HG03139 (cell line): ENCODE data around the gene DUSP7.

Source experiments
- ATAC-seq: cut with Tn5 transposase; IDR thresholded peaks from one replicate; pipeline ENCODE4 v1.9.1; 2021; ENCODE audit not compliant: unreplicated experiment

The DUSP7 gene

DNA sequence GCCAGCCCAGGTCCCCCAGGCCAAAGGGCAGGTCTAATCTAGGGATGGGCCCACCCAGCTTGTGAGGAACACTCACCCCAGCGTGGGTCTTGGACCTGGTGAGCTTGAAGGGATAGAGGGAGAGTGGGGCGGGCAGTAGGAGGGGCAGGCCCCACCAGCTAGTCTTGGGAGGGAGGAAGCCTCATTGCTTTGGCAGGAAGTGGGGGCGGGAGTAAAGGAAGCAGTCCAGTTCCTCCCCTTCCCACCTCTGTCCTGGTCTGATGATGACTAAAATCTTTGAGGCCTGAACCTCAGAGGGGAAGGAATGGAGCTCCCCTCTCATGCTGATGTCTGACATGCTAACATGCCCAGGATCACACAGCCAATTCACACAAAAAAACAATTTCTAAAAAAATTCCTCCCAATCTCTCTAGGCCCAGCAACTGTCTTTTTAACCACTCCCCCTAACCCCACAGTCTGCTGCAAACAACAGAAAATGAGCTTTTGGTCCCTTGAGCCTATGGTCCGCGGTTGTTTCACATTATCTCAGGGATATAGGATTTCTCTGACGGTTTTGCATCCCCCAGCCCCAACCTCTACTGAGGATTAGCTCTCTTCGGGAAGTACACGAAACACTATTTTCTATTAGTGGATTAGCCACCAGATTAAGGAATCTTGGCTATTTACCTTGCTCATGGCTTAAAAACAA lies 30.7 kb upstream of the DUSP7 start:
- ATAC-seq = no peak

- no peak for ATAC-seq
Observed at GRCh38 chr3:52086461-52086860, 30.1 kb upstream of the DUSP7 start.

DNA sequence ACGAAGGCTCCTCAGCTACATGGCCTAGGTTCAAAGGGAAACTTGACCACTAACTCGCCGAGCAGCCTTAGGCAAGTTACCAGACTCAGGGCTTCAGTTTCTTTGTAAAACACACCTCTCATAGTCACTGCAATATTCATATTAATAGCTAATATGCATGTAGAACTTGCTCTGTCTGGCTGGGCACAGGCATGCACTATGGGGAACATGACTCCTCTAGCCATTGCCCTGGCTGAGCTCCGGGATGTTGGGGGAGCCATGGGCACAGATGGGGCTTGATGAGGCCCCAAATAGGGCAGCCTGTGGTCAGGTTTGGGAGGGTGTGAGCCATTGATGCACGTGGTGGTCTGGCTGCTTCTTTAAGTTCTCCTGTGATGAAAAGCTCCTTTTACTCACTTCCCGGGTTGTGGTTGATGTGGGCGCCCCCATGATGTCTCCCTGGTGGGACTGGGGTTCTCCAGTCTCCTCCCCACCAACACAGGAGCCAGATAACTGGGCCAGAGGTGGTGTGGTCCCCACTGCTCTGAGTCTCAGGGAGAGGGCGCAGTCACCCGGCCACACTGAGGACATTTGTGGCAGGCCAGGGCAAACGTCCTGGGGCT lies 29.4 kb upstream of the DUSP7 start:
- no peak for ATAC-seq

- no peak for ATAC-seq
Observed at GRCh38 chr3:52084954-52085680, 28.7 kb upstream of the DUSP7 start.

DNA sequence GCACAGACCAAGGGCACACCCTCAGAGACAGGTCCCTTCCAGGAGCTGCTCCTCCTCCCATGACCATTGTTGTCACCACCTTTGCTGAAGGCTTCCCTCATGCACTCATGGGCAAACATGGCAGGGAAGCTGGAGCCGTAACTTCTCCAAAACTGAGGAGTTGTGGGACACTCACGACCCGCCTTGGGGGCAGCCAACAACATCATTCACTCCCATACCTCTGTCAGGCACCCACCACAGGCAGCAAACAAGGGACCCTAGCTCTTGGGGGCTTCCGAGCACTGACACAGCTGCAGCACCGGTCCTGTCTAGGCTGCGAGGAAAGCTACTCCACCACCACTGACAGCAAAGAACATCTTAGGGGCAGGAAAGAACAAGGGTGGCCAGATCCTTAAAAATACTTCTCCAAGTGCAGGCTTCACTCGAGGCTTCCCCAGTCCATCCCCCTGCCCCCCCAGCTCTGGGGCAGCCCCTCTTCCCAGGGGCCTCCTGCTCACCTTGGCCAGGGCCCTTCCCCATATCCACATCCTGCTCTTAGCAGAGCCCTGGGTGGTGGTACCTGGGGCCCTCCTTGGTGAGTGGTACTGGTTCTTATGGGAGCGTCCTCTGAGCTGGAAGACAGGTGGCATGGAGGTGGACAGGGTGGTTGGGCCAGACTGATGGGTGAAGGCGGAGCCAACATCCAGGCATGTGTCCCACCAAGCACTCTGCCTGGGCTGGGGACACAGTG lies 28.0 kb upstream of the DUSP7 start:
- ATAC-seq = no peak

GRCh38 chr3:52083556-52084087 lies 27.3 kb upstream of the DUSP7 start:
- no peak for ATAC-seq

DNA sequence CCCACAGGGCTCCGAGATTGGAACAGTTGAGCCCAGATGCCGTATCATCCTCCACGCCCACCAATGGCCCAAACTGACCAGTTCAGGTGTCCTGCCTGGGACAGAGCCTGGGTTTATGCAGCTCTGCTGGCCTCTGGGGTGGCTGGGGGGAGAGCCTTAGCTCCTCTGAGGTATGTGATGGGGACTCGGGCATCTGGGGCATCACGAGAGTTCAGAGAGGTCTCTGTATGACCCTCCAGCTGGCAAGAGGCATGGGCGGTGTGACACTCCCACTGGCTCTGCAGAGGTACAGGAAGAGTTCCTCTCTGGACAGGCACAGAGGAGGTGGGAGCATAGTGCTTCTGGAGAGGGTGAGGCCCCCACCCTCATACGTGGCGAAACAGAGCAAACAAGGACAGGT lies 26.6 kb upstream of the DUSP7 start:
- no peak for ATAC-seq

DNA sequence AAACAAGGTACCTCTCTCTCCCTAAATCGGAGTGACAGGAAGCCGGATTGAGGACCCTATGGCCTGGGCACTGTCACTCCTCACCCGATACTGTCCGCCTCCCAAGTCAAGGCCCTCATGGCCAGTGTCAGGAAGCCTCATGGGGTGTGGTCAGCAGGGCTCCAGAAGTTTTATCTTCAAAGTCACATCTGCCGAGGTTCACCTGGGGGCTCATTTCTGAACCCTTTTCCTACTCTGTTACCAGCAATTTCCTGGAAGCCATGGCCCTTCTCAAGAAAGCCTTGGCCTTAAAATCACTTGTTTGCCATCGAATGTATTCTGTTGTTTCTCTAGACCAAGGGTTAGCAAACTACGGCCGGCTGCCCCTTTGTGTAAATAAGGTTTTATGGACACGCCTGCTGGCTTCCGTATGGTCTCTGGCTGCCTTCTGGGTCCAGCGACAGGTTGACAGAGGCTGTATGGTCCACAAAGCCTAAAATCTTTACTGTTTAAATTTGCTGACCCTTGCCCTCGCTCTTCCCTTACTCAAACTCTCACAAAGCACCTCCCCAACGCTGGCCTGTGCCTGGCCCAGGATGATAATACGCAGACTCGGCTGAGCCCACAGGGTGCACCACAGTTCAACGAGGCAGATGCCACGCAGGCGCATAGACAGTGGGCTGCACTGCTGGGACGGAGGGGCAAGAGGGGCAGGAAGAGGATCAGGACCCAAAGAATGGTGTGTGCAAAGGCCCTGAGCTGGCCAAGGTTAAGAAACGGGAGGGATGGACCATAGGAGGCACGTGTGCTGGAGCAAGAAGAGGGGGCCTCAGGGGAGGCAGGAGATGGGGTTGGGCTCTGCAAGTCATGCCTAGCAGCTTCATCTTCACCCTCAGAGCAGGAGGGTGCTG lies 24.7 kb upstream of the DUSP7 start:
- ATAC-seq = no peak

DNA sequence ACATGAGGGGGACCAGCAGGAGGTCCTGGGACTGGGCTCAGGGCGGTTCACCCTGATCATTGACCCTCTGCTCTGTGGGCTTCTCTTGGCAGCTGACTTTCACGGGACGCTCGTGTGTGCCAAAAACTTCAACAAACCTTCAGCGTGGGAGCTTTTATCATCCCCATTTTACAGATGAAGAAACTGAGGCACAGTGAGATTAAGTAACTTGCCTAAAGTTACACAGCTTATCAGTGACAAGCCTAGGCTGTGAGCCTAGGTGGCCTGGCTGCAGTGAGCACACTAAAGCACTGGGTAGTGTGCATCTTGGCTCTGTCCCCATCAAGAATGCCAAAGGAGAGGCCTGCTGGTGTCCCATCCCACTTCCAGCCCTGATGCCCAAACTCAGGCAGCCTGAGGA lies 23.6 kb upstream of the DUSP7 start:
- no peak for ATAC-seq

DNA sequence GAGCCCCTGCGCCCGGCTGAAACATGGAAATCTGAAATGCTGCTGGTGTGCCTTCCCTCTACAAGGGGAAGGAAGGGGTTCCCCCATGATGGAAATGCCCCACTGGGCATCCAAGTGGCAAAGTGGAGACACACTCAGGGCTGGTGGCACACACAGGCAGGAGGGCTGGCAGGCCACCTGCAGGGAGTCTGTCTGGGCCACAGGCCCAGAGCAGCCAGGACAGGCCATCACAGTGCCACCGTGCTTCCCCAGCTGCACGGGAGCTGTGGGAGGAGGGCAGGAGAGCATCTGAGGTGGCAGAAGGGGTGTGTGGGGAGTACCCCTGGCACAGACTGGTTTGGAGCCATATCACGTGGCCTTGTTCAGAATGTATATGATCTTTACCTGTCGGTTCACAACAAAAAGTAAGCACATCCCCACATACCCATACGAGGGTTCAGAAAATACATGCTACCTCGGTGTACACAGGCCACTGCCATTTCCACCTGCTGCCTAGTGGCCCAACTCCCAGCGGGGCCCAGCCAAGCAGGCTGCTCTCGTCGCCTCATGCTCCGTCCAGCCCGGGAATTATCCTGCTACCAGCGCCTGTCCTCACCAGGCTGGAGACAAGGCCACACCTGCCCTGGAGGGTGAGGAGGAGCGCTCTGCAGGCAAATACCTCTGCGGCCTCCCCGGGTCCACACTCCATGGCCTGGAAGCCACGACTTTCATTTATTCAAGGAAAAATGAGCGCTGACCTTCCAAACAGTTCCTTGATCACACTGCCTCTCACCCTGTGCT lies 22.6 kb upstream of the DUSP7 start:
- no peak for ATAC-seq

DNA sequence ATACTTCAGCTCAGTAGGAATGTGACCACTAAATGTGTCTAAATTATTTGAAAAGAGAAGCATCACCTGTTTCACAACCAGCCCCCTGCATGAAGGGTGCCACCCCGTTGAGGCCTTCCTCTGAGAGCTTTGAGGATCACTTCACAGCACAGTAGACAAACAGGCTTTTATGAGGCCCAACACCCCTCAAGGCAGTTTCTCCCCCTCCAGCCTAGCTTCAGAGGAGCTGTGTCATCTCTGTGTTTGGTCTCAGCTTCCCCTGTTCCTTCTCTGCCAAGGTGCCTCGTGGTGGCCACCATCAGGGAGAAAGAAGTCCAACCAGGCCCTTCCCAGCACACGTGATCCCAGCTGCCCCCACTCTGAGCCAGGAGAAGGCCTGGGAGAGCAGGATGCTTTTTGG lies 21.6 kb upstream of the DUSP7 start:
- no peak for ATAC-seq

DNA sequence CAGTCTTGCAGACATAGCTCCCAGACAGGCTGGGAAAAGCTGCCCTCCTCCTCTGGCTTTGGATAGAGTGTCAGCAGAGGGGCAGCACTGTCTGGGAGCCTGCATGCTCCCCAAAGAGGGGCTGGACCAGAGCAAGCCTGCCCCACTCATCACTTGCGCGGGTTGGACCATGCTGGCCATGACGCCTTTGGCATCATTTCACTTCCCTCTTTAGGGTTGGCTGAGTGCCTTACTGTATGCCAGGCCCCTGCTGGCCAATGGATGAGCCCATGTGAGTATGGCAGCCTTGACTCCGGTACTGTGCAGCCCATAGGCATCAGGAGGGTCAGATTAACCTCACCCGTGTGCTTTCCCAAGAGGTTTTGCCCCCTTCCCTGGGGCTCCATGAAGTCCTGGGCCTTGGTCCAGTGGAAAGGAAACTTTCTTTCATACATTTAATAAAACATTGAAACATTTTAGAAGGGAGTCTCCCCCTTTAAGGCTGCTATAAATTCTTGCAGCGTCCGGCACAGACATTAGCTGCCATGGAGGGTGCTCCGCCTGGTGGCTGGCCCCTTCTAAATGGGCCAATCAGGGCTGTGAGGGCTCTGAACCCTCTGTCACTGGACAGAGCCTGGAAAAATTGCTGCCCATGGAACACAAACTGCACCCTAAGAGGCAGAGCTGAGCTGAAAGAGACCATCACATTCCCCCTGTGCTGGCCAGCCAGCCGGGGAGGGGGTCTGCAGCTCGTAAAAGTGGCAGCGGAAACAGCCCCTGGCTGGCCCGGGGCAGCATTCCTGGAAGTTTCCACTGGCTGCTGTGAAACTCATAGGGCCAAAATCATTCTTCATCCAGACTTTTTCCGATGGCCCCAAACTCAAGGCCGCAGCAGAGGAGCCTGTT lies 20.8 kb upstream of the DUSP7 start:
- ATAC-seq = no peak

DNA sequence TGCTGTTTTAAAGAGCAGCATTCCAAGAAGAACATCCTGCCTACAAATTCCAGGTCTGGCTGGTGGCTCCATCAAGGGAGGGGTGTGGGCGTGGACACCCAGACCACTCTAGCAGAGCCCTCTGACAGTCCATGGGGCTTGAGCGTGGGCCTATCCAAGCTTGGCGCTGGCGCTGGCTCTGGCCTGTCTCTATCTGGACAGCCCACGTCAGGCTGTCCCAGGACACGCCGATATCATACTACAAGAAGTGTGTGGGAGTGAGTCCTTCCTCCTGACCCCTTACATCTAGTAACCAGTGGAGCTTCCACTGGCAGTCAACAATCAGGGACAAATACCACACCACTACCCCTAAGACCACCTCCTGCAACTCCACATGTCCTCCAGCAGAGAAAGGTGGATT lies 17.1 kb upstream of the DUSP7 start:
- ATAC-seq = no peak

- ATAC-seq = no peak
Observed at GRCh38 chr3:52072471-52072870, 16.1 kb upstream of the DUSP7 start.

- ATAC-seq = no peak
Observed at GRCh38 chr3:52072020-52072419, 15.6 kb upstream of the DUSP7 start.

DNA sequence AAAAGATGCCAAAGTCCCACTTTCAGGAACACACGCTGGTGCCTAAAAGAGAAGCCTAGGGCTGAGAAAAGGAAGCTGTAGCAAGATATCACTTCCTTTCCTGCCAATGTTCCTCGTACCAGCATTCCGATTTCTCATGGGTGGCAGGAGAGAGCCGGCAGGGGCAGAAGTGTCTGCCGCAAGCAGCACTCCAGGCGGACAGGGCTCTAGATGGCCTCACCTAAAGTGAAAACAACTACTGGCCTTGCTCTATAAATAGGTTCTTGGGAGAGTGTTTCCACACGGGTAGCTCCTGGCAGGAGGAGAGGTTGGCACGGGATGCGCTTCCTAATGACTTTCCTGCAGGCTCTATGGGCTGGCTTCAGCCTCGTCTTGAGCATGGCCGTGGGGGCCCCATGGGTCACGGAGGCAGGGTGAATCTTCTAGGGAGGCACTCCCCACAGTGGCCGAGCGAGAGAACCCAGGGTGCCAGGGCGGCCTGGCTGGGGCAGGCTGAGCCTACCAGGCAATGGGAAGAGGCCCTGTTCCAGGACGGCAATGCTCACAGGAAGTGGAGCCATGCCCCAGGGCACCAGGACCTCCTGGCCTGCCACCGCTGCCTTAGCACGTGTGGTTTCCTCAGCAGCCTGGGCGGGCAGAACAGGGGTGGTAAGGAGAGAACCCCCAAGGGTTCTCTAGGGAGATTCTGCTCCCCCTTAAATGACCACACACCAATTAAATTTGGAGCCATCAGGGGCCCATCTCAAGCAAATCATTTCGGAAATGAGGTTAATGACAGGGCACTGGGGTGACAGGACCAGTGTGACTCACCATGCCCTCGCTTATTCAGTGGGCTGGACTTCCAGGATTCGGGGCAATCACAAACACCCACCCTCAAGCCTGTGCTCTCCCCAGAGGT lies 14.6 kb upstream of the DUSP7 start:
- no peak for ATAC-seq

- no peak for ATAC-seq
Observed at GRCh38 chr3:52069855-52070254, 13.5 kb upstream of the DUSP7 start.

DNA sequence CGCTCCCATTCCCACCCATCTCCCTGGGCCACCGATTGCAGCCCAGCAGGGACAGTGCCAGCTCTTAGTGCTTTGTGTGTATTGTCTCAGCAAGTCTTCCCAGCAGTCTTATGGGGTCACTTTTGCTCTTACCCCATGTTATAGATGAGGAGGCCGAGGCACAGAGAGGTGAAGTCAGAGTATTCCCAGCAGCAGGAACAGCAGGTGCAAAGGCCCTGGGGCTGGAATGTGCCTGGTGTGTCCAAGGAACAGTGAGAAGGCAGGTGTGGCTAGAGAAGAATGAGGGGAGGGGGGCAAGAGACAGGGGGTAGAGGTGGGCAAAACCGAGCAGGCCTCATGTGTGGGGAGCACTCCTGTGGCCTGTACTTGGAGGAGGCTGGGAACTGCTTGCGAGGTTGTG lies 12.8 kb upstream of the DUSP7 start:
- ATAC-seq = no peak
